SK-N-SH treated with all-trans-retinoic acid at 6 μM for 48 hours (cell line): ENCODE data around the gene PRMT2.

Source experiments
- ARNTL ChIP-seq: fragments of 450-650 bp; formaldehyde crosslinking; IDR thresholded peaks from 2 replicates; pipeline ENCODE4 v1.5.0; 2020; ENCODE audit warnings: low read depth, mild to moderate bottlenecking, moderate library complexity, borderline replicate concordance
- CSDC2 ChIP-seq: fragments of 250-450 bp; sonication (Bioruptor Pico); IDR thresholded peaks from 2 replicates; pipeline ENCODE4 v1.5.0; 2020; ENCODE audit warnings: mild to moderate bottlenecking, moderate library complexity
- OSR1 ChIP-seq: fragments of 250-450 bp; sonication (Bioruptor Pico); IDR thresholded peaks from 2 replicates; pipeline ENCODE4 v1.8.0; 2022; ENCODE audit warnings: moderate library complexity, mild to moderate bottlenecking, inconsistent platforms
- PATZ1 ChIP-seq: fragments of 250-450 bp; sonication (Bioruptor Pico); IDR thresholded peaks from 2 replicates; pipeline ENCODE4 v1.8.0; 2020; ENCODE audit warnings: mild to moderate bottlenecking, moderate library complexity, borderline replicate concordance
- TCF4 ChIP-seq: fragments of 250-450 bp; sonication (Bioruptor Pico); IDR thresholded peaks from 2 replicates; pipeline ENCODE4 v1.8.0; 2021; ENCODE audit warnings: mild to moderate bottlenecking, moderate library complexity, borderline replicate concordance
- ZC3H10 ChIP-seq: fragments of 250-450 bp; sonication (Bioruptor Pico); IDR thresholded peaks from 2 replicates; pipeline ENCODE4 v1.5.1; 2021; ENCODE audit warnings: mild to moderate bottlenecking, moderate library complexity
- ZFP3 ChIP-seq: fragments of 250-450 bp; sonication (Bioruptor Pico); IDR thresholded peaks from 2 replicates; pipeline ENCODE4 v1.5.0; 2020; ENCODE audit warnings: mild to moderate bottlenecking, moderate library complexity
- ZFP30 ChIP-seq: fragments of 450-650 bp; formaldehyde crosslinking; IDR thresholded peaks from 2 replicates; pipeline ENCODE4 v1.5.0; 2022; ENCODE audit warnings: mild to moderate bottlenecking, moderate library complexity
- ZNF70 ChIP-seq: fragments of 450-650 bp; formaldehyde crosslinking; IDR thresholded peaks from 2 replicates; pipeline ENCODE4 v1.5.0; 2020; ENCODE audit warnings: mild to moderate bottlenecking, moderate library complexity
- ZNF8 ChIP-seq: fragments of 450-650 bp; formaldehyde crosslinking; IDR thresholded peaks from 2 replicates; pipeline ENCODE4 v1.5.0; 2020; ENCODE audit warnings: mild to moderate bottlenecking, moderate library complexity
- TF ChIP-seq, protein P1 (sequence below): fragments of 250-450 bp; sonication (Bioruptor Pico); IDR thresholded peaks from 2 replicates; pipeline ENCODE4 v1.8.0; 2021; ENCODE audit warnings: low read depth, mild to moderate bottlenecking, moderate library complexity, borderline replicate concordance
- TF ChIP-seq, protein P2 (sequence below): fragments of 250-450 bp; sonication (Bioruptor Pico); IDR thresholded peaks from 2 replicates; pipeline ENCODE4 v1.5.1; 2020; ENCODE audit warnings: low read depth, mild to moderate bottlenecking, moderate library complexity

- no peak for TF ChIP-seq ZNF70 (CRISPR knock-in tag)
- no peak for TF ChIP-seq PATZ1
- TF ChIP-seq ZFP30 (CRISPR knock-in tag) = no peak
- no peak for TF ChIP-seq TCF4 (CRISPR knock-in tag)
- TF ChIP-seq CSDC2 (CRISPR knock-in tag) = no peak
- no peak for TF ChIP-seq ZFP3 (CRISPR knock-in tag)
- TF ChIP-seq ARNTL (CRISPR knock-in tag) = no peak
- no peak for TF ChIP-seq OSR1 (CRISPR knock-in tag)
- TF ChIP-seq, protein P1, sequence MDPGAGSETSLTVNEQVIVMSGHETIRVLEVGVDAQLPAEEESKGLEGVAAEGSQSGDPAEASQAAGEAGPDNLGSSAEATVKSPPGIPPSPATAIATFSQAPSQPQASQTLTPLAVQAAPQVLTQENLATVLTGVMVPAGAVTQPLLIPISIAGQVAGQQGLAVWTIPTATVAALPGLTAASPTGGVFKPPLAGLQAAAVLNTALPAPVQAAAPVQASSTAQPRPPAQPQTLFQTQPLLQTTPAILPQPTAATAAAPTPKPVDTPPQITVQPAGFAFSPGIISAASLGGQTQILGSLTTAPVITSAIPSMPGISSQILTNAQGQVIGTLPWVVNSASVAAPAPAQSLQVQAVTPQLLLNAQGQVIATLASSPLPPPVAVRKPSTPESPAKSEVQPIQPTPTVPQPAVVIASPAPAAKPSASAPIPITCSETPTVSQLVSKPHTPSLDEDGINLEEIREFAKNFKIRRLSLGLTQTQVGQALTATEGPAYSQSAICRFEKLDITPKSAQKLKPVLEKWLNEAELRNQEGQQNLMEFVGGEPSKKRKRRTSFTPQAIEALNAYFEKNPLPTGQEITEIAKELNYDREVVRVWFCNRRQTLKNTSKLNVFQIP = no peak
- TF ChIP-seq, protein P2, sequence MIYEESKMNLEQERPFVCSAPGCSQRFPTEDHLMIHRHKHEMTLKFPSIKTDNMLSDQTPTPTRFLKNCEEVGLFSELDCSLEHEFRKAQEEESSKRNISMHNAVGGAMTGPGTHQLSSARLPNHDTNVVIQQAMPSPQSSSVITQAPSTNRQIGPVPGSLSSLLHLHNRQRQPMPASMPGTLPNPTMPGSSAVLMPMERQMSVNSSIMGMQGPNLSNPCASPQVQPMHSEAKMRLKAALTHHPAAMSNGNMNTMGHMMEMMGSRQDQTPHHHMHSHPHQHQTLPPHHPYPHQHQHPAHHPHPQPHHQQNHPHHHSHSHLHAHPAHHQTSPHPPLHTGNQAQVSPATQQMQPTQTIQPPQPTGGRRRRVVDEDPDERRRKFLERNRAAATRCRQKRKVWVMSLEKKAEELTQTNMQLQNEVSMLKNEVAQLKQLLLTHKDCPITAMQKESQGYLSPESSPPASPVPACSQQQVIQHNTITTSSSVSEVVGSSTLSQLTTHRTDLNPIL = no peak
- no peak for TF ChIP-seq ZC3H10 (CRISPR knock-in tag)
- TF ChIP-seq ZNF8 (CRISPR knock-in tag) = no peak
Measured at GRCh38 chr21:46674430-46675007, 39.0 kb downstream of the PRMT2 start.
